Measurements from ENCODE around the gene AGPS. TPM values are rescaled to one million over a fixed set of nuclear protein-coding genes. Genes with fewer than 3 reads are reported as not detected.

Gene AGPS
- polyA plus RNA-seq, 2 of the 4 experiments (the other 2 are of a cell fraction): 49.8 to 62.1 TPM

DNA sequence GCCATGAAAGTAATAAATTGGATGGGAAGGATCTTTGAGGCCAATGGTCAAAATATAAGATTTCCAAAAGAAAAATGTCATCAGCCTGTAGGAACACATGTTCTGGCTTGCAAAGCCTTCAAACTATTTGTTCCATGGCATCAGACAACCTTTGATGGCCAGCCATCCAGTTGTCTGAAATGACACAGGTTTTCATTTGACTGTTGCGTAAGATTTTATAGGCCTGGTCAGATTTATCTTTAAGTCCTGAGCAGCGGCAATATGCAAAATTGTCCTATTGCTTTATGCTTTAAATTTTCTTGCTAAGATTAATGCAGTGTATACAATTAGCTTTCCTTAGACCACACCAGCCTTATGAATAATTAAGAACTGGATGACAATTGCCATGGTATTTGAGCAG is 167.1 kb downstream of the AGPS start (continued):
- TF ChIP-seq ESRRA (IDR thresholded peaks at IDR 0.05; ENCODE audit: borderline replicate concordance, low read length) (no peak), CEBPB (IDR thresholded peaks at IDR 0.05) (no peak)
- TF ChIP-seq, protein P1, sequence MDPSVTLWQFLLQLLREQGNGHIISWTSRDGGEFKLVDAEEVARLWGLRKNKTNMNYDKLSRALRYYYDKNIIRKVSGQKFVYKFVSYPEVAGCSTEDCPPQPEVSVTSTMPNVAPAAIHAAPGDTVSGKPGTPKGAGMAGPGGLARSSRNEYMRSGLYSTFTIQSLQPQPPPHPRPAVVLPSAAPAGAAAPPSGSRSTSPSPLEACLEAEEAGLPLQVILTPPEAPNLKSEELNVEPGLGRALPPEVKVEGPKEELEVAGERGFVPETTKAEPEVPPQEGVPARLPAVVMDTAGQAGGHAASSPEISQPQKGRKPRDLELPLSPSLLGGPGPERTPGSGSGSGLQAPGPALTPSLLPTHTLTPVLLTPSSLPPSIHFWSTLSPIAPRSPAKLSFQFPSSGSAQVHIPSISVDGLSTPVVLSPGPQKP (IDR thresholded peaks at IDR 0.05; ENCODE audit: low read depth, low read length): no peak

DNA sequence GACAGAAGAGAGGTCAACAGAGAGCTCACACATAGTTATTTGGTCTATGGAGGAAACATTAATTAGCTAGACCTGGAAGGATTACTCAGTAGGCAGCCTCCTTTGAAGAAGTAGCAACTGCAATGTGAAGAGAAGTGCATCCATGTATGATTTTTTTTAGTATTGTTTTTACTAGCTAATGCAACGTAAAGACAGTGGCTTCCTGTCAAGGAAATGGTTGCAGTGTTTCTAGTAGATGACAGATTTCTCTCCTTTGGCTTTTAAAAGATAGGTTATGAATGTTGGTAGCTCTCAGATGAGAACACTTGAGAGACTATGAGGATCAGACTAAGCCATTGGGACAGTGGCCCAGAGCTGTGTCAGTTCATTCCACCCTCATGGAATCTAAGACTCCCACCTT is 175.8 kb downstream of the AGPS start:
- FAIRE-seq (no peak), ATAC-seq (no peak), DNase-seq (ENCODE audit: low read depth in 1 of 2, low spot score in 1 of 2) (no peak)
- 32% methylated on average over 1 of the region's 1 CpG for WGBS (ENCODE audit: missing lambda C conversion rate)
- CTCF ChIA-PET: no interaction called here
- TF ChIP-seq JUNB (IDR thresholded peaks at IDR 0.05) (no peak), HDAC2 (IDR thresholded peaks at IDR 0.05) (no peak), MAZ (IDR thresholded peaks at IDR 0.05; ENCODE audit: borderline replicate concordance, low read depth, low read length) (no peak), RARB (CRISPR knock-in tag; IDR thresholded peaks at IDR 0.05) (no peak), HOXB13 (CRISPR knock-in tag; IDR thresholded peaks at IDR 0.05; ENCODE audit: low read depth) (no peak), CBX2 (IDR thresholded peaks at IDR 0.05; ENCODE audit: borderline replicate concordance, low read depth) (no peak), FOSB (CRISPR knock-in tag; IDR thresholded peaks at IDR 0.05) (no peak), ZFP36 (IDR thresholded peaks at IDR 0.05; ENCODE audit: borderline replicate concordance, partially characterized antibody) (no peak), EHMT2 (IDR thresholded peaks at IDR 0.05; ENCODE audit: low read depth) (no peak)
- TF ChIP-seq, protein P2, sequence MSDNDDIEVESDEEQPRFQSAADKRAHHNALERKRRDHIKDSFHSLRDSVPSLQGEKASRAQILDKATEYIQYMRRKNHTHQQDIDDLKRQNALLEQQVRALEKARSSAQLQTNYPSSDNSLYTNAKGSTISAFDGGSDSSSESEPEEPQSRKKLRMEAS (IDR thresholded peaks at IDR 0.05): no peak
- TF ChIP-seq, protein P1 (IDR thresholded peaks at IDR 0.05; ENCODE audit: low read depth, low read length): no peak
- Histone ChIP-seq H3K27ac (no peak overlapping the region), H3K9me3 (no peaks in the 10 kb centered on the region), H3K4me2 (no peak overlapping the region), H3K4me3 (no peak overlapping the region), H3K4me1 (peaks cover 12% of the 10 kb centered on the region)
- POLR2A ChIA-PET: no interaction called here

DNA sequence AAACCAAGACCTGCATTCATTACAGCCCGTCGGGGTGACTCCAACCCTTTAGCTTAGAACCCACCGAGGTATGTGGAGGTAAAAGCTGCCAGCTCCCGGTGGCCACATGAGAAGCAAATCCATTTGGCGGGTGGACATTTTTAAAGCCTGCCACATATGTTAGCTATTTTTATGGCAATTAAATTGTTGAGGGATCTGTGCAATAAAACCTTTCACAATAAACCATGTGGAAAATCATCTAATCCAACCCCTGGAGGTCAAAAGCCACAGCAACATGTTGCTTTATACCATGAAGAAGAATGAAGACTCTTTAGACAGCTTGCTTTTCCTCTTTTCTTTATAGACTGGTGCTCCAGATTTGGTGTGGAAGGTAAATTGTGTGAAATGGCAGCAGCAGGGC is 176.3 kb downstream of the AGPS start:
- ChIA-PET POLR2A (no interaction called here), CTCF (interaction anchor here (0.6 kb wide), 1 partner anchor 176 kb away, joined by 4 read pairs; no protein-coding TSS in a partner anchor)
- FAIRE-seq: no peak
- H3K4me3 ChIP-seq: no peak overlapping the region
- TF ChIP-seq ZC3H11A (IDR thresholded peaks at IDR 0.05) (no peak), MAFK (IDR thresholded peaks at IDR 0.05; ENCODE audit: partially characterized antibody) (no peak), KDM1A (IDR thresholded peaks at IDR 0.05; ENCODE audit: low read depth) (no peak), FOSB (CRISPR knock-in tag; IDR thresholded peaks at IDR 0.05) (no peak), HDAC2 (IDR thresholded peaks at IDR 0.05) (no peak), CBX8 (IDR thresholded peaks at IDR 0.05) (no peak)
- TF ChIP-seq, protein P3, sequence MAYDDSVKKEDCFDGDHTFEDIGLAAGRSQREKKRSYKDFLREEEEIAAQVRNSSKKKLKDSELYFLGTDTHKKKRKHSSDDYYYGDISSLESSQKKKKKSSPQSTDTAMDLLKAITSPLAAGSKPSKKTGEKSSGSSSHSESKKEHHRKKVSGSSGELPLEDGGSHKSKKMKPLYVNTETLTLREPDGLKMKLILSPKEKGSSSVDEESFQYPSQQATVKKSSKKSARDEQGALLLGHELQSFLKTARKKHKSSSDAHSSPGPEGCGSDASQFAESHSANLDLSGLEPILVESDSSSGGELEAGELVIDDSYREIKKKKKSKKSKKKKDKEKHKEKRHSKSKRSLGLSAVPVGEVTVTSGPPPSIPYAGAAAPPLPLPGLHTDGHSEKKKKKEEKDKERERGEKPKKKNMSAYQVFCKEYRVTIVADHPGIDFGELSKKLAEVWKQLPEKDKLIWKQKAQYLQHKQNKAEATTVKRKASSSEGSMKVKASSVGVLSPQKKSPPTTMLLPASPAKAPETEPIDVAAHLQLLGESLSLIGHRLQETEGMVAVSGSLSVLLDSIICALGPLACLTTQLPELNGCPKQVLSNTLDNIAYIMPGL (CRISPR knock-in tag; IDR thresholded peaks at IDR 0.05; ENCODE audit: borderline replicate concordance): no peak
- TF ChIP-seq, protein P4, sequence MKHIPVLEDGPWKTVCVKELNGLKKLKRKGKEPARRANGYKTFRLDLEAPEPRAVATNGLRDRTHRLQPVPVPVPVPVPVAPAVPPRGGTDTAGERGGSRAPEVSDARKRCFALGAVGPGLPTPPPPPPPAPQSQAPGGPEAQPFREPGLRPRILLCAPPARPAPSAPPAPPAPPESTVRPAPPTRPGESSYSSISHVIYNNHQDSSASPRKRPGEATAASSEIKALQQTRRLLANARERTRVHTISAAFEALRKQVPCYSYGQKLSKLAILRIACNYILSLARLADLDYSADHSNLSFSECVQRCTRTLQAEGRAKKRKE (CRISPR knock-in tag; IDR thresholded peaks at IDR 0.05; ENCODE audit: low read depth): no peak
- no peak overlapping the region for H3K27ac ChIP-seq
- H3K4me1 ChIP-seq: peaks cover 12% of the 10 kb centered on the region
- 75% methylated on average over 5 of the region's 5 CpGs for WGBS (ENCODE audit: missing lambda C conversion rate)
- H3K4me2 ChIP-seq: no peak overlapping the region
- H3K9me3 ChIP-seq: no peaks in the 10 kb centered on the region
- ATAC-seq: no peak
- no peak for DNase-seq (ENCODE audit: low read depth in 1 of 2, low spot score in 1 of 2)
